22Rv1 (cell line): Measurements from ENCODE around the gene EVC.

ENCODE experiments used
- CTCF ChIP-seq: fragments of 450-650 bp; IDR thresholded peaks from 2 replicates; pipeline ENCODE4 v1.5.1; 2017; ENCODE audit warnings: mild to moderate bottlenecking
- ZFX ChIP-seq: fragments of 450-650 bp; IDR thresholded peaks from 2 replicates; pipeline ENCODE4 v1.6.1; 2017; ENCODE audit warnings: antibody characterized with exemption, borderline replicate concordance

GRCh38 chr4:5839751-5840674, 129.0 kb downstream of the EVC start:
- TF ChIP-seq CTCF = no peak
- TF ChIP-seq ZFX = no peak
